K562 (cell line): ENCODE data around the gene MAP2K7. TPM values are rescaled to one million over a fixed set of nuclear protein-coding genes. Genes with fewer than 3 reads are reported as not detected.
A peak's percentile ranks its signal among the peaks of the same experiment; 100 is the strongest.

Source experiments
- BCOR ChIP-seq: fragments of 450-650 bp; IDR thresholded peaks from 2 replicates; pipeline ENCODE4 v1.6.1; 2016
- CSDE1 ChIP-seq, 2 experiments: fragments of 450-650 bp; IDR thresholded peaks; 2 replicates each; pipeline ENCODE4 v1.6.1; 2016; ENCODE audit warnings: mild to moderate bottlenecking in 1 of 2
- E2F1 ChIP-seq: sonication (generic); formaldehyde crosslinking; IDR thresholded peaks from 2 replicates; pipeline ENCODE4 v1.8.1; 2023; ENCODE audit warnings: mild to moderate bottlenecking, missing genetic modification reagents, moderate library complexity
- EZH2 ChIP-seq: IDR thresholded peaks from 2 replicates; pipeline ENCODE4 v1.6.1; 2012; ENCODE audit warnings: low read depth, mild to moderate bottlenecking, inconsistent platforms, low read length, borderline replicate concordance
- NFE2L1 ChIP-seq: fragments of 450-650 bp; IDR thresholded peaks from 2 replicates; pipeline ENCODE4 v1.6.1; 2016; ENCODE audit warnings: missing genetic modification characterization, low read depth, mild to moderate bottlenecking, missing compliant biosample characterization, moderate library complexity, borderline replicate concordance
- NRF1 ChIP-seq, 2 experiments: fragments of 450-650 bp; IDR thresholded peaks in 1 of 2; conservative IDR thresholded peaks in 1 of 2; 2 replicates each; pipeline ENCODE4 v1.6.1; 2014; ENCODE audit warnings: mild to moderate bottlenecking in 2 of 2
- RBM34 ChIP-seq: fragments of 200-400 bp; formaldehyde crosslinking; IDR thresholded peaks from 2 replicates; pipeline ENCODE4 v1.6.1; 2018; ENCODE audit warnings: low read length, borderline replicate concordance; ENCODE audit not compliant: insufficient read depth
- WHSC1 ChIP-seq: IDR thresholded peaks from one replicate; pipeline ENCODE4 v1.6.1; 2012; ENCODE audit warnings: low read length, control low read depth, inconsistent platforms
- ZFX ChIP-seq: sonication (generic); formaldehyde crosslinking; IDR thresholded peaks from 2 replicates; pipeline ENCODE4 v1.8.0; 2022; ENCODE audit warnings: mild to moderate bottlenecking, missing genetic modification reagents, moderate library complexity
- polyA plus RNA-seq, 8 experiments: library from polyadenylated mRNA; depleted of rRNA in 4 of 8; stranded (reverse) in 5 of 8; unstranded in 3 of 8; fragments of >200 nt; fragmentation: Nextera tagmentation in 2 of 8; fragmentation: Illumina TruSeq in 1 of 8; extraction: Ambion mirVana in 2 of 8; extraction: Trizol in 1 of 8; gene quantifications; 2 replicates each; pipeline versions ENCODE4 v1.2.1 to v1.2.3, GENCODE V29; 2011 to 2014; ENCODE audit warnings: inconsistent platforms in 1 of 8, missing spikeins in 1 of 8
- total RNA-seq, 7 experiments: library from RNA; depleted of rRNA in 6 of 7; stranded (reverse); fragments of >200 nt in 6 of 7; fragmentation: Illumina TruSeq in 2 of 7; extraction: Trizol in 2 of 7; gene quantifications; 2 replicates each; pipeline versions ENCODE4 v1.2.1 to v1.2.3, GENCODE V29; 2011 to 2021; ENCODE audit warnings: low replicate concordance in 1 of 7
- TF ChIP-seq, protein P1 (sequence below), 3 experiments: fragments of 200-800 bp in 1 of 3; sonication (Bioruptor generic) in 1 of 3; sonication (generic) in 1 of 3; formaldehyde crosslinking in 1 of 3; IDR thresholded peaks; 2 replicates each; pipeline versions ENCODE4 v1.6.1 to v1.8.0; 2016 to 2022; ENCODE audit warnings: mild to moderate bottlenecking in 2 of 3, missing compliant biosample characterization in 2 of 3, missing genetic modification characterization in 2 of 3, missing genetic modification reagents in 1 of 3

The MAP2K7 gene
- total and polyA plus RNA-seq, 9 of the 15 experiments (the other 6 are each of a cell fraction or from before 2014, with no cell fraction given), result 0.51 to 45.8 (median 14.1) TPM

DNA sequence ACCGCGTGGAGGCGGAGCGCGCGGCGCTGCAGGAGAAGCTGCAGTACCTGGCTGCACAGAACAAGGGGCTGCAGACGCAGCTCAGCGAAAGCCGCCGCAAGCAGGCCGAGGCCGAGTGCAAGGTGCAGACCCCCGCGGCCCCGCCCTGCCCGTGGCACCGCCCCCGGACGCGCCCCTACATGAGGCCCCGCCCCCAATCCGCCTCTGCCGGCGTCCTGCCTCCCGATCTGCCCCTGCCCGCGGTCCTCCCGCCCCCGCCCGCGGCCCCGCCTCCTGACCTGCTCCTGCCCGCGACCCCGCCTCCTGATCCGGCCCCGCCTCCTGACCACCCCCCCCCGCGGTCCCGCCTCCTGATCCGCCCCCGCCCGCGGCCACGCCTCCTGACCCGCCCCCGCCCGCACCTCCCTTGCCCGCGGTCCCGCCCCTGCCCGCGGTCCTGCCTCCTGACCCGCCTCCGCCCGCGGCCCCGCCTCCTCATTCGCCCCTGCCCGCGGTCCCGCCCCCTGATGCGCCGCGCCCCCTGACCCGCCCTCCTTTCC is 41.2 kb upstream of the MAP2K7 start (continued):
- TF ChIP-seq RBM34 (no peak), EZH2 (no peak), WHSC1 (no peak), E2F1 (CRISPR knock-in tag) (no peak), BCOR (no peak), CSDE1 (IDR thresholded peaks at IDR 0.05) (no peak), NFE2L1 (tag) (no peak), NRF1 (conservative IDR thresholded peaks at IDR 0.05 in 1 of 2, IDR thresholded peaks at IDR 0.05 in 1 of 2) (peak in 1 of 2 experiments; percentile 41; a peak in 1 of 4 replicates), ZFX (CRISPR knock-in tag) (peak; percentile 57; the same call in 1 of the 2 replicates)
- TF ChIP-seq, protein P1, sequence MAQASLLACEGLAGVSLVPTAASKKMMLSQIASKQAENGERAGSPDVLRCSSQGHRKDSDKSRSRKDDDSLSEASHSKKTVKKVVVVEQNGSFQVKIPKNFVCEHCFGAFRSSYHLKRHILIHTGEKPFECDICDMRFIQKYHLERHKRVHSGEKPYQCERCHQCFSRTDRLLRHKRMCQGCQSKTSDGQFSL (CRISPR knock-in tag; IDR thresholded peaks at IDR 0.05), result no peak
- TF ChIP-seq, protein P1 (tag; IDR thresholded peaks at IDR 0.05), result peak in 1 of 2 experiments; percentile 79; a peak in 2 of 4 replicates
